ENCODE results near the gene PCBP2. TPM values are rescaled to one million over a fixed set of nuclear protein-coding genes. Genes with fewer than 3 reads are reported as not detected.

Gene PCBP2
- total and polyA plus RNA-seq, 10 of the 15 experiments (the other 5 are each of a cell fraction or from before 2014, with no cell fraction given), result 109 to 803 (median 327) TPM

GRCh38 chr12:53498235-53498630 is 46.3 kb downstream of the PCBP2 start (continued):
- TF ChIP-seq ZBTB33 (IDR thresholded peaks at IDR 0.05) (no peak), MXI1 (IDR thresholded peaks at IDR 0.05; ENCODE audit: low read depth, low read length) (no peak), GABPA (IDR thresholded peaks at IDR 0.05; ENCODE audit: low read depth) (no peak)

GRCh38 chr12:53499266-53500141 is 47.6 kb downstream of the PCBP2 start, which contains the start of gene MAP3K12:
Gene MAP3K12, minus strand, starts transcription at chr12:53499458. Its CDS starts 12,067 bp downstream, at chr12:53487391.
- intact Hi-C loops (cut with micrococcal nuclease; ENCODE audit: unreplicated experiment), result loop anchor here (5.0 kb wide), 1 partner anchor 47 kb away; the partner anchor contains the start of gene PCBP2
- Histone ChIP-seq H3K4me1 (ENCODE audit: control insufficient read depth, insufficient read depth, low read length) (peaks cover 13% of the 10 kb centered on the region), H3K4me2 (ENCODE audit: control insufficient read depth, insufficient read depth) (peak within 1 kb of the TSS; percentile 89), H4K20me1 (ENCODE audit: control insufficient read depth, insufficient read depth) (no peaks in the 10 kb centered on the region), H3K36me3 (ENCODE audit: control insufficient read depth in 2 of 2, insufficient read depth in 2 of 2, low read length in 1 of 2) (no peaks in the 10 kb centered on the region; a peak in 1 of 4 replicates), H3K79me2 (ENCODE audit: control insufficient read depth, insufficient read depth, low read length) (peaks cover 11% of the 10 kb centered on the region), H3K4me3 (peak within 1 kb of the TSS; percentile 76), H3K9ac (ENCODE audit: control insufficient read depth, insufficient read depth, low read length) (peak within 1 kb of the TSS; percentile 69), H3K27ac (ENCODE audit: control insufficient read depth, insufficient read depth) (peak within 1 kb of the TSS; percentile 82), H3K9me3 (replicated peaks; ENCODE audit: control insufficient read depth, insufficient read depth, low read length) (no peaks in the 10 kb centered on the region), H2AFZ (ENCODE audit: control insufficient read depth, low read depth, low read length) (peak within 1 kb of the TSS; percentile 83), H3K27me3 (replicated peaks in 1 of 2; ENCODE audit: control insufficient read depth in 2 of 2, insufficient read depth in 2 of 2, low read length in 1 of 2) (no peaks in the 10 kb centered on the region)
- ATAC-seq, result peak; percentile 49
- DNase-seq (ENCODE audit: low read depth, low spot score), result no peak
- ChIA-PET CTCF (interaction anchor here (0.6 to 1.7 kb wide), 6 partner anchors 9 to 244 kb away, joined by 3 to 6 read pairs (median 3); partner anchors contain the start of gene AAAS), SMC1A (ENCODE audit: uncharacterized antibody, unreplicated experiment) (interaction anchor here (0.9 to 2.6 kb wide), 4 partner anchors 10 to 175 kb away, joined by 3 to 11 read pairs (median 9); no protein-coding TSS in a partner anchor), POLR2A (interaction anchor here (1.5 to 2.4 kb wide), 3 partner anchors 52 to 120 kb away, joined by 4 to 18 read pairs (median 5); partner anchors contain the start of gene SP1), RAD21 (ENCODE audit: unreplicated experiment) (interaction anchor here (1.0 to 1.9 kb wide), 3 partner anchors 52 to 178 kb away, joined by 3 to 13 read pairs (median 6); partner anchors contain the start of gene AAAS)
- WGBS (ENCODE audit: insufficient coverage, insufficient replicate concordance, low lambda C conversion rate, missing lambda C conversion rate), result 2% methylated on average over 38 of the region's 51 CpGs
- in situ Hi-C loops (cut with MboI), result no loop called here
- FAIRE-seq, result peak; percentile 7
- BruUV-seq (replicated peaks), result no TSS peak
- TF ChIP-seq DPF2 (IDR thresholded peaks at IDR 0.05) (no peak), SMARCA5 (IDR thresholded peaks at IDR 0.05) (no peak), PBX3 (IDR thresholded peaks at IDR 0.05; ENCODE audit: insufficient replicate concordance, low read depth, low read length) (no peak), PRDM15 (CRISPR knock-in tag; IDR thresholded peaks at IDR 0.05) (no peak), HCFC1 (IDR thresholded peaks at IDR 0.05; ENCODE audit: low read length) (no peak), SPI1 (IDR thresholded peaks at IDR 0.05; ENCODE audit: borderline replicate concordance, insufficient read depth, low read depth, low read length) (no peak), MTA2 (IDR thresholded peaks at IDR 0.05; ENCODE audit: low read depth) (no peak), CREB1 (IDR thresholded peaks at IDR 0.05; ENCODE audit: low read depth) (0 out of 2 replicates have a peak, but pooled peaks have one; percentile 12), FOS (IDR thresholded peaks at IDR 0.05; ENCODE audit: borderline replicate concordance, extremely low read depth, insufficient read length) (no peak), KLF5 (IDR thresholded peaks at IDR 0.05; ENCODE audit: partially characterized antibody) (no peak), ZNF24 (IDR thresholded peaks at IDR 0.05) (no peak), IKZF2 (IDR thresholded peaks at IDR 0.05) (0 out of 4 replicates have a peak, but pooled peaks of 1 of the 2 experiments have one; percentile 23)

All from GM12878 (cell line).